Breast epithelium (tissue), 4 donors: ENCODE measurements around the gene PSMC3IP. TPM values are rescaled to one million over a fixed set of nuclear protein-coding genes. Genes with fewer than 3 reads are reported as not detected.
"Not testable (repeated sequence)": the region's sequence is repeated elsewhere in the genome, so short reads cannot be mapped to it uniquely, and the experiment has no call there.

Experiments
- DNase-seq, 2 donors: peaks; one replicate each; pipeline ENCODE4 v3.0.0-alpha.2; 2019; ENCODE audit warnings: low spot score in 2 of 2
- H3K27ac ChIP-seq, 2 donors: fragments of 200-600 bp; sonication (generic) in 1 of 2; one replicate each; pipeline ENCODE4 v1.5.1; 2016 to 2019; ENCODE audit warnings: mild to moderate bottlenecking in 1 of 2
- H3K27me3 ChIP-seq, 2 donors: fragments of 200-600 bp; sonication (generic) in 1 of 2; one replicate each; pipeline versions ENCODE4 v1.5.1 to v1.6.0; 2017 to 2019; ENCODE audit warnings: control low read depth in 1 of 2, mild to moderate bottlenecking in 1 of 2
- H3K36me3 ChIP-seq: fragments of 200-600 bp; one replicate; pipeline ENCODE4 v1.5.1; 2019
- H3K4me1 ChIP-seq, 2 donors: fragments of 200-600 bp; sonication (generic); one replicate each; pipeline ENCODE4 v1.5.1; 2016 to 2019; ENCODE audit warnings: control low read depth in 1 of 2
- H3K4me3 ChIP-seq, 3 donors: fragments of 200-600 bp; sonication (generic); 1 replicate in 2 of 3; 2 replicates in 1 of 3; pipeline ENCODE4 v1.5.1; 2016 to 2019; ENCODE audit warnings: mild to moderate bottlenecking in 3 of 3, moderate library complexity in 2 of 3
- H3K9me3 ChIP-seq, 2 donors: fragments of 200-600 bp; sonication (generic) in 1 of 2; one replicate each; pipeline ENCODE4 v1.5.1; 2016 to 2019; ENCODE audit warnings: control low read depth in 1 of 2
- CTCF ChIP-seq, 3 donors: fragments of 450-650 bp; IDR thresholded peaks; one replicate each; pipeline ENCODE4 v1.5.1; 2016 to 2017; ENCODE audit warnings: antibody characterized with exemption in 3 of 3, mild to moderate bottlenecking in 3 of 3, moderate library complexity in 3 of 3
- POLR2A ChIP-seq: fragments of 450-650 bp; IDR thresholded peaks from one replicate; pipeline ENCODE4 v1.6.1; 2016; ENCODE audit warnings: antibody characterized with exemption, mild to moderate bottlenecking, moderate library complexity
- POLR2AphosphoS5 ChIP-seq, 3 donors: sonication (generic); formaldehyde crosslinking; IDR thresholded peaks; one replicate each; pipeline ENCODE4 v1.6.1; 2017; ENCODE audit warnings: antibody characterized with exemption in 3 of 3
- intact Hi-C: fragments of 100-400 bp; cut with DNase I; formaldehyde crosslinking; loops from one replicate; pipeline ENCODE4 v1.15.1; 2023; ENCODE audit warnings: low total_unique reads
- total RNA-seq, 3 donors: library from RNA; depleted of rRNA; stranded (reverse); fragments of >200 nt; gene quantifications; one replicate each; pipeline ENCODE4 v1.1.0, GENCODE V29; 2016

PSMC3IP gene
- total RNA-seq, 3 donors from 2014 or later = 3.3 to 4.2 (median 3.5) TPM

DNA sequence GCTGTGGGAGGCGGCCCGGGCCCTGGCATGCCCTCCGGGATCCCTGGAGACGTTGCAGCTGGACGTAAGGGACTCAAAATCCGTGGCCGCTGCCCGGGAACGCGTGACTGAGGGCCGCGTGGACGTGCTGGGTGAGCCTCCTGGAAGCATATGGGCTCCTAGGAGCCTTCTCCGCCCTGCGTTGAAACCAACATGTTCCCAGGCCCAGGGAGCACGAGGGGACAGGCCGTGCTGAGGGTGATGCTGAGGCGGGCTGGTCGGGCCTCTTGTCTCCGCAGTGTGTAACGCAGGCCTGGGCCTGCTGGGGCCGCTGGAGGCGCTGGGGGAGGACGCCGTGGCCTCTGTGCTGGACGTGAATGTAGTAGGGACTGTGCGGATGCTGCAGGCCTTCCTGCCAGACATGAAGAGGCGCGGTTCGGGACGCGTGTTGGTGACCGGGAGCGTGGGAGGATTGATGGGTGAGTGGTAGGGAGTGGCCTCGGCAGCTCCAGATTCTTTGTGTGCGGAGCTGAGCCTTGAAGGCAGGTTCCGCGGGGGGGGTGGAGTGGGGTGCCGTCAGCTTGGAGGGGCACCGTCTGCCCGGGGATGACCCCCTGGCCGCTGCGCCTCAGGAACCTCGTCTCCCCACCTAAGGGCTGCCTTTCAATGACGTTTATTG is 24.2 kb downstream of the PSMC3IP start:
- Histone ChIP-seq H3K27ac (peak overlapping the region; percentile 91 to 94), H3K9me3 (no peaks in the 10 kb centered on the region), H3K4me1 (peaks cover 3 to 10% of the 10 kb centered on the region in 2 donors), H3K27me3 (no peaks in the 10 kb centered on the region), H3K4me3 (peak overlapping the region in 2 of 3 donors; percentile 74 to 75), H3K36me3 (no peaks in the 10 kb centered on the region)
- TF ChIP-seq POLR2A = no peak
- TF ChIP-seq CTCF (IDR thresholded peaks at IDR 0.05) = no peak
- no peak for TF ChIP-seq POLR2AphosphoS5 (IDR thresholded peaks at IDR 0.05)
- intact Hi-C loops = no loop called here
- no peak for DNase-seq

- H3K9me3 ChIP-seq, H3K36me3 ChIP-seq, H3K27me3 ChIP-seq, DNase-seq, intact Hi-C loops, H3K4me1 ChIP-seq: not testable (repeated sequence)
- H3K4me3 ChIP-seq = peak within 1 kb of the TSS; percentile 74 to 87 (median 75)
- peak within 1 kb of the TSS; percentile 91 to 94 for H3K27ac ChIP-seq
Measured at GRCh38 chr17:42552736-42553135, 24.8 kb downstream of the PSMC3IP start, which contains the start of gene HSD17B1. HSD17B1 (plus strand) TSS chr17:42552923; CDS start chr17:42552934, 11 bp downstream.

DNA sequence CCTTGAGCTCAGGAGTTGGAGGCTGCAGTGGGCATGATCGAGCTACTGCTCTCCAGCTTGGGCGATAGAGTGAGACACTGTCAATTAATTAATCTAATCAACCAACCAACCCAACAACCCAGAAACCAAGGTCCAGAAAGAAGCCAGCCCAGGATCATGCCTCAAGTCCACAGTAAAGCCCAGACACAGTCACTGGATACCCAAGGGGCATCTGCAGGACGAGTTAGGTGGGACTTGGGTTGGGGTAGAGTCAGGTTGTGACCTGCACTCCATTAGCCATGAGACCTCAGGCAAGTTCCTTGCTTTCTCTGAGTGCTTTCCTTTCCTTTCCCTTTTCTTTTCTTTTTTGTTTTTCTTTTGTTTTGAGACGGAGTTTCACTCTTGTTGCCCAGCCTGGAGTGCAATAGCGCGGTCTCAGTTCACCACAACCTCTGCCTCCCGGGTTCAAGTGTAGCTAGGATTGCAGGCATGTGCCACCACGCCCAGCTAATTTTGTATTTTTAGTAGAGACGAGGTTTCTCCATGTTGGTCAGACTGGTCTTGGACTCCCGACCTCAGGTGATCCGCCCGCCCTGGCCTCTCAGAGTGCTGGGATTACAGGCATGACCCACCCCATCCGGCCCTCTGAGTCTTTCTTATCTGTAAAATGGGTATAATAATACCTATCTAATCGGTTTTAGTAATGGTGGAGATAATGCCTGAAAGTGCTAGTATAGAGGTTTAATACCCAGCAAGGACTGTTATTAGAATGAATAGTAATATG is 28.4 kb downstream of the PSMC3IP start:
- no peaks in the 10 kb centered on the region for H3K27me3 ChIP-seq
- H3K36me3 ChIP-seq = no peaks in the 10 kb centered on the region
- no peak for DNase-seq
- H3K27ac ChIP-seq = no peak overlapping the region
- H3K9me3 ChIP-seq = no peaks in the 10 kb centered on the region
- TF ChIP-seq POLR2AphosphoS5 (IDR thresholded peaks at IDR 0.05) (no peak), CTCF (IDR thresholded peaks at IDR 0.05) (no peak), POLR2A (no peak)
- peaks cover 3 to 10% of the 10 kb centered on the region in 2 donors for H3K4me1 ChIP-seq
- no peak overlapping the region for H3K4me3 ChIP-seq
- intact Hi-C loops = no loop called here

GRCh38 chr17:42548070-42548837 is 29.3 kb downstream of the PSMC3IP start:
- Histone ChIP-seq H3K4me1 (peaks cover 0 to 1% of the 10 kb centered on the region in 2 donors), H3K9me3 (no peaks in the 10 kb centered on the region), H3K36me3 (no peaks in the 10 kb centered on the region), H3K27ac (peak overlapping the region in 1 of 2 donors; percentile 3), H3K27me3 (no peaks in the 10 kb centered on the region), H3K4me3 (peak overlapping the region in 2 of 3 donors; percentile 48 to 67)
- intact Hi-C loops = no loop called here
- DNase-seq = peak; percentile 75 to 83
- TF ChIP-seq CTCF (IDR thresholded peaks at IDR 0.05) (peak; percentile 12 to 42 (median 33)), POLR2AphosphoS5 (IDR thresholded peaks at IDR 0.05) (no peak)

DNA sequence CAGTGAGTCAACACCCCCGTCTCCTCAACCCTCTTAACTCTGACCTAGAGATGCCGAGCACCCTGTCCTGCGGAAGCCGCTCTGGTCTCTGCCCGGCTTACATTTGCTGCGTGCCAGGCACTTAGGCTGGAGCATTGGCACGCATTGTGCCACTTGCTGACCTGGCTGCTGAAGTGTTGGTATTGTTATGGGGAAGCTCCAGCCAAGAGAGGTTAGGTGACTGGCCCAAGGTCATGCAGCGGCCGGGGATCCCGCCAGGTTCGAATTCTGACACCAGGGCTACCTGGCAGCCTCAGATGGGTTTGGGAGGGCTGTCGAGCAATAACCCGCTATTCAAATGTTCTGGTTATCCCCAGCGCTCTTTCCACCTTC is 29.8 kb downstream of the PSMC3IP start:
- TF ChIP-seq POLR2AphosphoS5 (IDR thresholded peaks at IDR 0.05) = no peak
- TF ChIP-seq POLR2A = no peak
- TF ChIP-seq CTCF (IDR thresholded peaks at IDR 0.05) = no peak
- H3K9me3 ChIP-seq = no peaks in the 10 kb centered on the region
- H3K27me3 ChIP-seq = no peaks in the 10 kb centered on the region
- H3K27ac ChIP-seq = no peak overlapping the region
- no peaks in the 10 kb centered on the region for H3K36me3 ChIP-seq
- peak overlapping the region in 1 of 3 donors; percentile 67 for H3K4me3 ChIP-seq
- DNase-seq = no peak
- intact Hi-C loops = no loop called here
- no peaks in the 10 kb centered on the region for H3K4me1 ChIP-seq
